Keratinocyte (primary cell): ENCODE data around the gene ARHGAP11B.
"Not testable (repeated sequence)": the region's sequence is repeated elsewhere in the genome, so short reads cannot be mapped to it uniquely, and the experiment has no call there.

ENCODE experiments used
- DNase-seq: peaks from one replicate; pipeline ENCODE4 v3.0.0-alpha.2; 2011; ENCODE audit warnings: low read depth, missing footprints, low spot score
- FAIRE-seq: peaks from 2 replicates; lab custom pipeline; 2011; peaks lifted over from hg19 to GRCh38; lab: Jason Lieb, UNC
- H2AFZ ChIP-seq: 2 replicates; pipeline ENCODE4 v1.6.0; 2012; ENCODE audit warnings: low read length, control low read depth, inconsistent platforms; ENCODE audit not compliant: control insufficient read depth
- H3K27ac ChIP-seq: 2 replicates; pipeline ENCODE4 v1.5.1; 2011; ENCODE audit warnings: low read length; ENCODE audit not compliant: control insufficient read depth, insufficient read depth
- H3K27me3 ChIP-seq: 3 replicates; pipeline ENCODE4 v1.6.0; 2011; ENCODE audit warnings: low read length; ENCODE audit not compliant: control insufficient read depth, insufficient read depth; ENCODE audit errors: extremely low read depth
- H3K36me3 ChIP-seq, 2 experiments: 2 replicates in 1 of 2; 3 replicates in 1 of 2; pipeline ENCODE4 v1.5.1; 2011; ENCODE audit warnings: low read length in 2 of 2, mild to moderate bottlenecking in 1 of 2; ENCODE audit not compliant: control insufficient read depth in 2 of 2, insufficient read depth in 2 of 2; ENCODE audit errors: extremely low read depth in 1 of 2
- H3K4me1 ChIP-seq: 3 replicates; pipeline ENCODE4 v1.5.1; 2011; ENCODE audit warnings: low read length; ENCODE audit not compliant: control insufficient read depth, insufficient read depth; ENCODE audit errors: extremely low read depth
- H3K4me2 ChIP-seq: 3 replicates; pipeline ENCODE4 v1.6.0; 2011; ENCODE audit warnings: low read depth, low read length; ENCODE audit not compliant: control insufficient read depth, insufficient read depth; ENCODE audit errors: extremely low read depth
- H3K4me3 ChIP-seq, 3 experiments: fragments of 200-600 bp in 1 of 3; sonication (generic) in 1 of 3; 2 replicates in 2 of 3; 3 replicates in 1 of 3; pipeline ENCODE4 v1.5.1; 2011 to 2016; ENCODE audit warnings: low read length in 3 of 3, mild to moderate bottlenecking in 3 of 3, control low read depth in 2 of 3, inconsistent platforms in 1 of 3, low read depth in 1 of 3, mixed read lengths in 1 of 3, mixed run types in 1 of 3, moderate library complexity in 1 of 3; ENCODE audit not compliant: control insufficient read depth in 2 of 3, insufficient read depth in 2 of 3; ENCODE audit errors: extremely low read depth in 1 of 3
- H3K79me2 ChIP-seq: 2 replicates; pipeline ENCODE4 v1.6.0; 2012; ENCODE audit warnings: low read length; ENCODE audit not compliant: control insufficient read depth, insufficient read depth
- H3K9ac ChIP-seq: 3 replicates; pipeline ENCODE4 v1.6.0; 2011; ENCODE audit warnings: low read length; ENCODE audit not compliant: control insufficient read depth, insufficient read depth; ENCODE audit errors: extremely low read depth
- H3K9me1 ChIP-seq: 3 replicates; pipeline ENCODE4 v1.6.0; 2011; ENCODE audit warnings: low read length; ENCODE audit not compliant: control insufficient read depth, insufficient read depth; ENCODE audit errors: extremely low read depth
- H3K9me3 ChIP-seq: 2 replicates; pipeline ENCODE4 v1.5.1; 2012; ENCODE audit warnings: low read depth, low read length; ENCODE audit not compliant: control insufficient read depth
- H4K20me1 ChIP-seq: 3 replicates; pipeline ENCODE4 v1.6.0; 2011; ENCODE audit warnings: low read length; ENCODE audit not compliant: control insufficient read depth, insufficient read depth; ENCODE audit errors: extremely low read depth
- CTCF ChIP-seq, 3 experiments: IDR thresholded peaks in 1 of 3; conservative IDR thresholded peaks in 1 of 3; optimal IDR thresholded peaks in 1 of 3; 2 replicates in 2 of 3; 3 replicates in 1 of 3; pipeline versions ENCODE3 to v1.5.1; 2011; ENCODE audit warnings: low read length in 3 of 3, mild to moderate bottlenecking in 3 of 3, moderate library complexity in 2 of 3, control low read depth in 1 of 3, inconsistent platforms in 1 of 3; ENCODE audit not compliant: insufficient read depth in 2 of 3; ENCODE audit errors: extremely low read depth in 1 of 3
- EZH2 ChIP-seq: IDR thresholded peaks from one replicate; pipeline ENCODE4 v1.6.1; 2012; ENCODE audit warnings: inconsistent platforms, mild to moderate bottlenecking, low read length, moderate library complexity
- dilution Hi-C: fragments of 300-500 bp; cut with MboI; formaldehyde crosslinking; loops from one replicate; pipeline ENCODE4 v1.7.0; 2020; ENCODE audit warnings: low sequenced_read_pairs; ENCODE audit not compliant: extremely low pct_ligation_motif_present

The ARHGAP11B gene

GRCh38 chr15:30650012-30650929 lies 24.3 kb downstream of the ARHGAP11B start:
- no peak for DNase-seq
- H3K4me1 ChIP-seq, result no peaks in the 10 kb centered on the region
- no peaks in the 10 kb centered on the region for H4K20me1 ChIP-seq
- dilution Hi-C loops, result no loop called here
- H3K27me3 ChIP-seq, result no peaks in the 10 kb centered on the region
- no peak for FAIRE-seq
- H3K9me3 ChIP-seq, result no peaks in the 10 kb centered on the region
- no peak overlapping the region for H3K4me3 ChIP-seq
- H3K27ac ChIP-seq, result no peak overlapping the region
- no peak overlapping the region for H3K4me2 ChIP-seq
- H3K79me2 ChIP-seq, result peaks cover 5% of the 10 kb centered on the region
- TF ChIP-seq EZH2, result no peak
- TF ChIP-seq CTCF (optimal IDR thresholded peaks at IDR 0.05 in 1 of 3, IDR thresholded peaks at IDR 0.05 in 1 of 3, conservative IDR thresholded peaks at IDR 0.05 in 1 of 3; ENCODE audit: extremely low read depth in 1 of 3, insufficient read depth in 2 of 3, low read length in 3 of 3), result no peak
- no peak overlapping the region for H2AFZ ChIP-seq
- H3K9me1 ChIP-seq, result no peaks in the 10 kb centered on the region
- H3K36me3 ChIP-seq, result no peaks in the 10 kb centered on the region
- no peak overlapping the region for H3K9ac ChIP-seq

DNA sequence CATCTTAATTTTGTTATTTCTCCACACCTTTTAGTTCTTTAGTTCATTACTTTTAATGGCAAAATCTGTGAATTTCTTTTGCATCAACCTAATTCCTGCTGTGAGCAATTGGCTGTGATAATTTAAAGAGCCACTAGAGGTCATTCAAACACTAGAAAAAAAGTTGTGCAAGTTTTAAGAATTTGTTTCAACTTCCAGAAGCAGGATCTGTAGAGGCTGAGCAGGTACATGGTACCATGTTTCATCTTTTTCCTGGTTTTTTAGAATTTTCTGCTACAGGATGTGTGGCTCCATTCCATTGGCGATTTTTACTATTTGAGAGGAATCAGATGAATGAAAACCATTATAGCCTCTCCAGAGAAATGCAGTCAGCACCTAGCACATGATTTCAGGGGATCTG lies 35.2 kb downstream of the ARHGAP11B start:
- peak in 1 of 3 experiments; percentile 7 for TF ChIP-seq CTCF (optimal IDR thresholded peaks at IDR 0.05 in 1 of 3, IDR thresholded peaks at IDR 0.05 in 1 of 3, conservative IDR thresholded peaks at IDR 0.05 in 1 of 3; ENCODE audit: extremely low read depth in 1 of 3, insufficient read depth in 2 of 3, low read length in 3 of 3)
- H4K20me1 ChIP-seq, H3K27me3 ChIP-seq, H3K79me2 ChIP-seq, H3K4me1 ChIP-seq, DNase-seq, H2AFZ ChIP-seq, H3K4me3 ChIP-seq, FAIRE-seq, H3K9me3 ChIP-seq, H3K4me2 ChIP-seq, H3K9ac ChIP-seq, H3K36me3 ChIP-seq, dilution Hi-C loops, H3K27ac ChIP-seq, H3K9me1 ChIP-seq: not testable (repeated sequence)

- dilution Hi-C loops, H3K27me3 ChIP-seq, H3K4me3 ChIP-seq, H3K4me1 ChIP-seq, H3K9me3 ChIP-seq, H3K36me3 ChIP-seq, DNase-seq, H3K4me2 ChIP-seq, FAIRE-seq, H2AFZ ChIP-seq, H3K27ac ChIP-seq, H3K79me2 ChIP-seq, H4K20me1 ChIP-seq, H3K9me1 ChIP-seq, H3K9ac ChIP-seq: not testable (repeated sequence)
Observed at GRCh38 chr15:30669621-30670020, 43.7 kb downstream of the ARHGAP11B start.
